ENCODE results near the gene SNX20. TPM values are rescaled to one million over a fixed set of nuclear protein-coding genes. Genes with fewer than 3 reads are reported as not detected.
A peak's percentile ranks its signal among the peaks of the same experiment; 100 is the strongest.

The SNX20 gene
- total and polyA plus RNA-seq, 2 of the 4 experiments (the other 2 are of a cell fraction) = not detected

- TF ChIP-seq RFX5 (IDR thresholded peaks at IDR 0.05; ENCODE audit: low read depth, low read length) (no peak), CTCF (conservative IDR thresholded peaks at IDR 0.05; ENCODE audit: low read depth, low read length) (no peak), CHD1 (IDR thresholded peaks at IDR 0.05; ENCODE audit: low read depth, low read length) (no peak)
- H3K4me1 ChIP-seq (ENCODE audit: control insufficient read depth, insufficient read depth, low read length) = no peaks in the 10 kb centered on the region
- no peak overlapping the region for H2BK20ac ChIP-seq (ENCODE audit: low read depth, low read length)
- H4K8ac ChIP-seq (ENCODE audit: low read depth in 2 of 2, low read length in 2 of 2) = no peak overlapping the region
- ChIA-PET CTCF (no interaction called here), POLR2A (ENCODE audit: unreplicated experiment) (no interaction called here)
- no peak overlapping the region for H3K4me2 ChIP-seq (ENCODE audit: low read depth, low read length)
- H3K9me3 ChIP-seq (ENCODE audit: control insufficient read depth, insufficient read depth, low read length) = no peaks in the 10 kb centered on the region
- H3K36me3 ChIP-seq (ENCODE audit: control insufficient read depth, insufficient read depth, low read length) = no peaks in the 10 kb centered on the region
- peaks cover 4% of the 10 kb centered on the region; the same call in 1 of the 2 replicates for H3K27me3 ChIP-seq (ENCODE audit: control insufficient read depth, insufficient read depth, low read length)
- H4K91ac ChIP-seq (ENCODE audit: insufficient read depth, low read depth, low read length) = no peak overlapping the region
- peak overlapping the region; percentile 50 for H2AK9ac ChIP-seq (replicated peaks; ENCODE audit: low read depth, low read length, poor library complexity)
- no peaks in the 10 kb centered on the region for H3K9me1 ChIP-seq (ENCODE audit: insufficient read depth, low read length)
- DNase-seq = no peak
- no peak overlapping the region for H3K4ac ChIP-seq (ENCODE audit: low read depth, low read length)
- no peak overlapping the region for H3K14ac ChIP-seq (replicated peaks; ENCODE audit: low read depth, low read length)
- no peak overlapping the region for H3K4me3 ChIP-seq (ENCODE audit: insufficient read depth, low read depth, low read length)
- H3K18ac ChIP-seq (ENCODE audit: low read depth, low read length) = no peak overlapping the region
- H3K23ac ChIP-seq (ENCODE audit: low read depth, low read length) = no peak overlapping the region
- dilution Hi-C loops (cut with HindIII; ENCODE audit: low sequenced_read_pairs, unreplicated experiment) (no loop called here), in situ Hi-C loops (cut with MboI; ENCODE audit: low sequenced_read_pairs) (no loop called here), intact Hi-C loops (cut with micrococcal nuclease) (no loop called here)
- ATAC-seq (ENCODE audit: low read depth) = no peak
- no peak overlapping the region for H3K56ac ChIP-seq (ENCODE audit: extremely low read depth, insufficient read depth, low read length)
- no peaks in the 10 kb centered on the region for H3K79me1 ChIP-seq (ENCODE audit: low read depth in 1 of 2, low read length in 2 of 2)
- no peak overlapping the region for H3K27ac ChIP-seq (ENCODE audit: insufficient read depth, low read length)
- H3K9ac ChIP-seq (ENCODE audit: low read depth, low read length) = no peak overlapping the region
- no peak overlapping the region for H2BK120ac ChIP-seq (ENCODE audit: low read depth, low read length)
- no peak overlapping the region for H2AK5ac ChIP-seq (ENCODE audit: low read depth, low read length)
- H4K20me1 ChIP-seq (ENCODE audit: insufficient read depth, low read length) = no peaks in the 10 kb centered on the region
- H2BK15ac ChIP-seq (ENCODE audit: low read depth, low read length) = no peak overlapping the region
- H2BK5ac ChIP-seq (ENCODE audit: low read depth, low read length, poor library complexity, severe bottlenecking) = no peak overlapping the region
- WGBS, 2 experiments (ENCODE audit: extremely low coverage in 2 of 2, insufficient read length in 1 of 2) = 50% methylated on average over 1 of the region's 11 CpGs; no CpG with 5 or more reads in 1 of the 2 experiments
- no peak overlapping the region for H2AFZ ChIP-seq (replicated peaks; ENCODE audit: low read length, poor library complexity)
- BruUV-seq (replicated peaks) = no TSS peak
- H4K5ac ChIP-seq (ENCODE audit: low read depth, low read length) = no peak overlapping the region
Observed at GRCh38 chr16:50630394-50631020, 50.6 kb downstream of the SNX20 start.

Data from IMR-90 (cell line).